ENCODE results near the gene SYT3. TPM values are rescaled to one million over a fixed set of nuclear protein-coding genes. Genes with fewer than 3 reads are reported as not detected.

The SYT3 gene
- total and polyA plus RNA-seq, 2 donors (not counting 3 experiments of a cell fraction or from before 2014, with no cell fraction given): 0.11 to 0.53 TPM

DNA sequence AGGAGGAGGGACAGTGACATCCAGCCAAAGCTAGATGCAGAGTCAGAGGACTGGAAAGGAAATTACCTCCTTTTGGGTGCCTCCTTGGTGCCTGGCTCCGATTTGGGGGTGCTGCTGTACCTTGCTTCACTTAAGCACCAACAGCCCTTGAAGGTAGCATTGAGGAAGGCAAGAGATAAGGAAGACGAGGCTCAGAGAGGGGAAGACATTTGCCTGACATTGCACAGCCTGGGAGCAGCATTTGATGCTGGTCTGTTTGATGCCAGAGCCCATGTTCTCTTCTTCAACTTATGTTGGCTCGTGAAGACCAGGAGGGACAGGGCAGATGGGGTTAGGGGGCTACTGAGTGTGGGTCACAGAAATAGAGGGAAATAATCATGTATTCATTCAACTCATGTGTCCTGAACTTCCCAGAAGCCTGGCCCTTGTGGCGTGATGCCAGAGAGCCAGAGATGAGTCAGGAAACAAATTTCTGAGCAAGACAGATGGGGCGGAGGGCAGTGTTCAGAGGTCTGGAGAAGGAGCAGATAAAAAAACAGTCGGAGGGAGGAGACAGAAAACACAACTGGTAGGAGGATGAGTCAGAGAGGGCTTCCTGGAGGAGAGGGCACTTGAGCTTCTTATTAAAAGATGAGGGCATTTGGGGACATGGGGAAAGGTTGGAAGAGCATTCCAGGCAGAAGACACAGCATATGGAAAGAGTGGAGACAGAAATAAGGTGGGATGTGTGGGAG, 6.6 kb upstream of the SYT3 start:
- BruUV-seq (replicated peaks): no TSS peak
- CTCF ChIA-PET: interaction anchor here (1.2 kb wide), 1 partner anchor 23 kb away, joined by 4 read pairs; no protein-coding TSS in a partner anchor
- Histone ChIP-seq H3K36me3 (ENCODE audit: control insufficient read depth in 2 of 2, extremely low read depth in 1 of 2, insufficient read depth in 2 of 2, low read length in 2 of 2) (no peaks in the 10 kb centered on the region), H3K9me3 (replicated peaks; ENCODE audit: control insufficient read depth, insufficient read depth, low read length) (no peaks in the 10 kb centered on the region), H3K4me2 (ENCODE audit: insufficient read depth, low read length) (no peak overlapping the region), H3K27me3 (ENCODE audit: control insufficient read depth in 2 of 2, insufficient read depth in 2 of 2, low read length in 2 of 2) (no peaks in the 10 kb centered on the region), H3K9ac (replicated peaks; ENCODE audit: extremely low read depth, insufficient read depth, low read length) (no peak overlapping the region), H3K9me1 (replicated peaks; ENCODE audit: control insufficient read depth, extremely low read depth, insufficient read depth, low read length) (no peaks in the 10 kb centered on the region), H3K27ac (ENCODE audit: insufficient read depth, low read depth, low read length) (no peak overlapping the region), H3K4me3 (replicated peaks in 1 of 3; ENCODE audit: insufficient read depth in 1 of 3, low read depth in 1 of 3, low read length in 3 of 3) (no peak overlapping the region), H3K79me2 (ENCODE audit: control insufficient read depth, insufficient read depth, low read length) (no peaks in the 10 kb centered on the region), H2AFZ (ENCODE audit: low read depth, low read length) (no peak overlapping the region), H3K4me1 (ENCODE audit: control insufficient read depth, extremely low read depth, insufficient read depth, low read length) (no peaks in the 10 kb centered on the region), H4K20me1 (replicated peaks; ENCODE audit: control insufficient read depth, extremely low read depth, insufficient read depth, low read length) (no peaks in the 10 kb centered on the region)
- no peak for TF ChIP-seq MYC (IDR thresholded peaks at IDR 0.05; ENCODE audit: low read depth, low read length)
- TF ChIP-seq FOS (IDR thresholded peaks at IDR 0.05; ENCODE audit: borderline replicate concordance, insufficient read depth, low read length): peak; percentile 44
- DNase-seq (ENCODE audit: low read depth, low spot score): no peak
- intact Hi-C loops (cut with micrococcal nuclease): no loop called here
- POLR2A ChIA-PET: no interaction called here
- FAIRE-seq: no peak
- dilution Hi-C loops (cut with MboI; ENCODE audit: extremely low pct_ligation_motif_present, low sequenced_read_pairs): no loop called here

- Histone ChIP-seq H3K4me1 (ENCODE audit: control insufficient read depth, extremely low read depth, insufficient read depth, low read length) (no peaks in the 10 kb centered on the region), H3K9me1 (replicated peaks; ENCODE audit: control insufficient read depth, extremely low read depth, insufficient read depth, low read length) (no peaks in the 10 kb centered on the region), H3K9ac (replicated peaks; ENCODE audit: extremely low read depth, insufficient read depth, low read length) (no peak overlapping the region), H3K27ac (ENCODE audit: insufficient read depth, low read depth, low read length) (no peak overlapping the region), H3K4me3 (replicated peaks in 1 of 3; ENCODE audit: insufficient read depth in 1 of 3, low read depth in 1 of 3, low read length in 3 of 3) (no peak overlapping the region), H3K27me3 (ENCODE audit: control insufficient read depth in 2 of 2, insufficient read depth in 2 of 2, low read length in 2 of 2) (peaks cover 2% of the 10 kb centered on the region in 2 experiments), H2AFZ (ENCODE audit: low read depth, low read length) (no peak overlapping the region), H3K4me2 (ENCODE audit: insufficient read depth, low read length) (no peak overlapping the region), H4K20me1 (replicated peaks; ENCODE audit: control insufficient read depth, extremely low read depth, insufficient read depth, low read length) (no peaks in the 10 kb centered on the region), H3K79me2 (ENCODE audit: control insufficient read depth, insufficient read depth, low read length) (no peaks in the 10 kb centered on the region), H3K9me3 (replicated peaks; ENCODE audit: control insufficient read depth, insufficient read depth, low read length) (no peaks in the 10 kb centered on the region), H3K36me3 (ENCODE audit: control insufficient read depth in 2 of 2, extremely low read depth in 1 of 2, insufficient read depth in 2 of 2, low read length in 2 of 2) (no peaks in the 10 kb centered on the region)
- no peak for DNase-seq (ENCODE audit: low read depth, low spot score)
- intact Hi-C loops (cut with micrococcal nuclease): no loop called here
- dilution Hi-C loops (cut with MboI; ENCODE audit: extremely low pct_ligation_motif_present, low sequenced_read_pairs): no loop called here
- CTCF ChIA-PET: no interaction called here
- TF ChIP-seq POLR2A (IDR thresholded peaks at IDR 0.05; ENCODE audit: low read depth, low read length) (no peak), FOS (IDR thresholded peaks at IDR 0.05; ENCODE audit: borderline replicate concordance, insufficient read depth, low read length) (no peak)
- TF ChIP-seq, protein P1, sequence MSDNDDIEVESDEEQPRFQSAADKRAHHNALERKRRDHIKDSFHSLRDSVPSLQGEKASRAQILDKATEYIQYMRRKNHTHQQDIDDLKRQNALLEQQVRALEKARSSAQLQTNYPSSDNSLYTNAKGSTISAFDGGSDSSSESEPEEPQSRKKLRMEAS (IDR thresholded peaks at IDR 0.05; ENCODE audit: insufficient read depth, insufficient read length): no peak
- no peak for FAIRE-seq
- no TSS peak for BruUV-seq (replicated peaks)
- POLR2A ChIA-PET: no interaction called here
Observed at GRCh38 chr19:50645107-50645506, 5.4 kb upstream of the SYT3 start.
